SH-SY5Y (cell line): ENCODE measurements around the gene NLRP3.

Experiments
- GATA2 ChIP-seq: IDR thresholded peaks from 2 replicates; pipeline ENCODE4 v1.6.1; 2011; ENCODE audit warnings: mild to moderate bottlenecking, low read depth, low read length
- GATA3 ChIP-seq: IDR thresholded peaks from 2 replicates; pipeline ENCODE4 v1.6.1; 2011; ENCODE audit warnings: low read depth, mild to moderate bottlenecking, low read length, moderate library complexity

DNA sequence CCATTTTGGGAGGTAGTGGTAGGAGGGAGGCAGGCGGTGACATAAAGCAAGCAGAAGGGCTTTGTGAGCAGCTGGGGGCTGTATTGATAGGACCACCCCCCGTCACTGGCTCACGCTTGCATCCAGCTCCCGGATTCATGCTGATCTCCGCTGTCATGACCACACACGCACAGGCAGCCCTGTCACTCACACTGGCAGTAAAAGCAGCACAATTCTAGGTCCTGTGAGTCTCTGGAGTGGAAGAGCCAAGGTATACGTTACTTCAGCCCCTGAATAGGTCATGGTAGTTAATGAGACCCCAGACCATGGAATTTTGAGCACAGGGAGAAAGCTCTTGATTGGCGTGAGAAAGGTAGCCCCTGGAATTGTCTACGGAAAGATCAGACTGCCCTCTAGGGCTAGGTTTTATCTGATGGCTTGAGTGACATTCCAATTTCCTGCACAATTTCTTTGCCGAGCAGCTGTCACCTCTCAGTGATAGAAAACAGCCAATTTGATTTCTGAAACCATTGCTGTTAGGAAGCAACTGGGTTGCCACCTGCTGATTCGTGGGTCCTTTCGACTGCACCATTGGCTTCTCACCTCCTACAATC lies 36.6 kb downstream of the NLRP3 start:
- TF ChIP-seq GATA2 (no peak), GATA3 (no peak)
